ENCODE results near the gene WDR20.

DNA sequence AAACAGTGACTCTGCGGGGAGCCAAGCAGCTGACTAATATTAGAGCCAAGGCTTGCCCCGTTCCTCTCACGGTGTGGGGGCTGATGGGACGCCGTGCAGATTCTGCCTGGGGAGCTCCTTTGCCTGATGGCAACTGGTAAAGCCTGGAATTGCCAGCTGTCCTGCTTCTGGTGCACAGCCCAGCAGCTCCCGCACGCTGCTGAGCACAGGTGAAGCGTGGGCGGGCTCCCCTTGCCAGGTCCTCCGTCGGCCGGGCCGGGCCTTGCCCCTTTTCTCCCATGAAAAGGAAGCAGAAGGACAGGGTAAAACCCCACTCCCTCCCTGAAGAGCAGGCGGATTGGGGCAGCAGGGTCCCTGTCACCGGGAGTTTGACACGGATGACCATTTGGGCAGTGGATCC is 79.0 kb downstream of the WDR20 start:
- TF ChIP-seq TEAD4 (IDR thresholded peaks at IDR 0.05; ENCODE audit: borderline replicate concordance, insufficient read depth): no peak
- TF ChIP-seq, protein P1, sequence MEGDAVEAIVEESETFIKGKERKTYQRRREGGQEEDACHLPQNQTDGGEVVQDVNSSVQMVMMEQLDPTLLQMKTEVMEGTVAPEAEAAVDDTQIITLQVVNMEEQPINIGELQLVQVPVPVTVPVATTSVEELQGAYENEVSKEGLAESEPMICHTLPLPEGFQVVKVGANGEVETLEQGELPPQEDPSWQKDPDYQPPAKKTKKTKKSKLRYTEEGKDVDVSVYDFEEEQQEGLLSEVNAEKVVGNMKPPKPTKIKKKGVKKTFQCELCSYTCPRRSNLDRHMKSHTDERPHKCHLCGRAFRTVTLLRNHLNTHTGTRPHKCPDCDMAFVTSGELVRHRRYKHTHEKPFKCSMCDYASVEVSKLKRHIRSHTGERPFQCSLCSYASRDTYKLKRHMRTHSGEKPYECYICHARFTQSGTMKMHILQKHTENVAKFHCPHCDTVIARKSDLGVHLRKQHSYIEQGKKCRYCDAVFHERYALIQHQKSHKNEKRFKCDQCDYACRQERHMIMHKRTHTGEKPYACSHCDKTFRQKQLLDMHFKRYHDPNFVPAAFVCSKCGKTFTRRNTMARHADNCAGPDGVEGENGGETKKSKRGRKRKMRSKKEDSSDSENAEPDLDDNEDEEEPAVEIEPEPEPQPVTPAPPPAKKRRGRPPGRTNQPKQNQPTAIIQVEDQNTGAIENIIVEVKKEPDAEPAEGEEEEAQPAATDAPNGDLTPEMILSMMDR (IDR thresholded peaks at IDR 0.05): no peak
- no peak for TF ChIP-seq FOSL2 (IDR thresholded peaks at IDR 0.05; ENCODE audit: borderline replicate concordance, low read depth)
- TF ChIP-seq REST (IDR thresholded peaks at IDR 0.05; ENCODE audit: low read depth, low read length): no peak
- no peak for TF ChIP-seq POLR2AphosphoS5 (IDR thresholded peaks at IDR 0.05; ENCODE audit: low read depth, low read length)
- no peak for TF ChIP-seq TAF1 (IDR thresholded peaks at IDR 0.05; ENCODE audit: borderline replicate concordance, low read depth, low read length)
